Trophoblast cell (in vitro differentiated cells and primary cell): Measurements from ENCODE around the gene SFXN3.

ENCODE experiments used
- DNase-seq, 2 donors: peaks; one replicate each; pipeline ENCODE4 v3.0.0-alpha.2; 2016
- H2AFZ ChIP-seq: 2 replicates; pipeline ENCODE4 v1.6.1; 2013; ENCODE audit warnings: low read length, moderate library complexity, mild to moderate bottlenecking; ENCODE audit not compliant: insufficient read depth, poor library complexity
- H2AK5ac ChIP-seq: 2 replicates; pipeline ENCODE4 v1.6.1; 2013; ENCODE audit warnings: mild to moderate bottlenecking, low read length
- H2BK120ac ChIP-seq: 2 replicates; pipeline ENCODE4 v1.6.1; 2013; ENCODE audit warnings: low read length, mild to moderate bottlenecking, moderate library complexity; ENCODE audit not compliant: insufficient read depth, poor library complexity
- H2BK12ac ChIP-seq: 2 replicates; pipeline ENCODE4 v1.6.1; 2013; ENCODE audit warnings: mild to moderate bottlenecking, low read length, moderate library complexity
- H2BK5ac ChIP-seq: 2 replicates; pipeline ENCODE4 v1.6.1; 2013; ENCODE audit warnings: low read length, low read depth, moderate library complexity, mild to moderate bottlenecking; ENCODE audit not compliant: poor library complexity
- H3K14ac ChIP-seq: 2 replicates; pipeline ENCODE4 v1.6.1; 2013; ENCODE audit warnings: mild to moderate bottlenecking, low read length
- H3K18ac ChIP-seq: 2 replicates; pipeline ENCODE4 v1.6.1; 2013; ENCODE audit warnings: mild to moderate bottlenecking, low read length
- H3K23ac ChIP-seq: 2 replicates; pipeline ENCODE4 v1.6.1; 2013; ENCODE audit warnings: low read length
- H3K27ac ChIP-seq: 2 replicates; pipeline ENCODE4 v1.5.1; 2013; ENCODE audit warnings: low read depth, mild to moderate bottlenecking, inconsistent platforms, low read length, moderate library complexity
- H3K27me3 ChIP-seq: 2 replicates; pipeline ENCODE4 v1.6.1; 2013; ENCODE audit warnings: inconsistent platforms, mild to moderate bottlenecking, low read length, moderate library complexity; ENCODE audit not compliant: insufficient read depth
- H3K36me3 ChIP-seq, 2 experiments: 1 replicate in 1 of 2; 2 replicates in 1 of 2; pipeline ENCODE4 v1.6.1; 2013; ENCODE audit warnings: low read length in 2 of 2, mild to moderate bottlenecking in 2 of 2, moderate library complexity in 1 of 2; ENCODE audit not compliant: insufficient read depth in 2 of 2, control insufficient read depth in 1 of 2
- H3K4ac ChIP-seq: 2 replicates; pipeline ENCODE4 v1.6.1; 2013; ENCODE audit warnings: low read depth, mild to moderate bottlenecking, low read length, moderate library complexity
- H3K4me1 ChIP-seq, 2 experiments: 1 replicate in 1 of 2; 2 replicates in 1 of 2; pipeline ENCODE4 v1.6.1; 2013; ENCODE audit warnings: low read length in 2 of 2, mild to moderate bottlenecking in 2 of 2, moderate library complexity in 1 of 2; ENCODE audit not compliant: insufficient read depth in 2 of 2, control insufficient read depth in 1 of 2
- H3K4me2 ChIP-seq: 2 replicates; pipeline ENCODE4 v1.6.1; 2013; ENCODE audit warnings: inconsistent platforms, mild to moderate bottlenecking, low read length, moderate library complexity
- H3K4me3 ChIP-seq: 2 replicates; pipeline ENCODE4 v1.5.1; 2013; ENCODE audit warnings: mild to moderate bottlenecking, low read depth, low read length, inconsistent platforms
- H3K79me1 ChIP-seq: one replicate; pipeline ENCODE4 v1.6.1; 2013; ENCODE audit warnings: low read length
- H3K79me2 ChIP-seq: 2 replicates; pipeline ENCODE4 v1.6.1; 2013; ENCODE audit warnings: low read length, mild to moderate bottlenecking; ENCODE audit not compliant: control insufficient read depth, insufficient read depth, poor library complexity
- H3K9ac ChIP-seq: 2 replicates; pipeline ENCODE4 v1.6.1; 2013; ENCODE audit warnings: mild to moderate bottlenecking, low read length
- H3K9me3 ChIP-seq: 2 replicates; pipeline ENCODE4 v1.6.1; 2013; ENCODE audit warnings: low read depth, mild to moderate bottlenecking, control low read depth, inconsistent platforms, low read length; ENCODE audit not compliant: insufficient read depth
- H4K12ac ChIP-seq: 2 replicates; pipeline ENCODE4 v1.6.1; 2013; ENCODE audit warnings: low read depth, mild to moderate bottlenecking, low read length, moderate library complexity
- H4K8ac ChIP-seq: 2 replicates; pipeline ENCODE4 v1.6.1; 2013; ENCODE audit warnings: low read depth, mild to moderate bottlenecking, low read length, moderate library complexity
- H4K91ac ChIP-seq: one replicate; pipeline ENCODE4 v1.6.1; 2013; ENCODE audit warnings: low read depth, mild to moderate bottlenecking, low read length, moderate library complexity
- WGBS: extraction: QIAGEN DNeasy Blood & Tissue Kit; methylation state at CpG from one replicate; pipeline ENCODE4 v1.1.7; 2013; ENCODE audit warnings: missing lambda C conversion rate; ENCODE audit not compliant: insufficient read length, insufficient coverage; ENCODE audit errors: extremely low coverage; 5-methylcytosine and 5-hydroxymethylcytosine counted together

The SFXN3 gene

DNA sequence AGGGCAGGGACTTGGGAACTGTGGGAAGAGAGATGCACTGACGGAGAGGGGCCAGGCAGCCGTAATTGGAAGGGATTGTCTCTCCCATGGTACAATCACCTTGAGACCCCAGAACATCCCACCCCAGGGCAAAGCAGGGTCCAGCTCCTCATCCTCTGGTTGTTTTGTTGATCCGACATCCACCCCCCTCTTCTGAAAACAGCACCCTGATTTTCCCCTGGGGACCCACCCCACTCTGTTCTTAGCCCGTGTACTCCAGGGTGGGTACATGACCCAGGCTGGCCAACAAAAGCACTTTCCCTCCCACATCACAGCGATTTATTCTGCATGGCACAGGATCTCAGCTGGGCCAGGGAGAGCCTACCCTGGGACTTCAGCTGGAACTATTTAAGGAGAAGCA lies 14.2 kb upstream of the SFXN3 start:
- peaks cover 9% of the 10 kb centered on the region for H3K27me3 ChIP-seq
- no peak overlapping the region for H3K9ac ChIP-seq
- no peak for DNase-seq
- no peak overlapping the region for H3K14ac ChIP-seq
- H2AFZ ChIP-seq = no peak overlapping the region
- no peak overlapping the region for H2BK12ac ChIP-seq
- H3K4me3 ChIP-seq = no peak overlapping the region
- no peak overlapping the region for H4K12ac ChIP-seq
- no CpG with 5 or more reads among the region's 5 CpGs for WGBS
- no peaks in the 10 kb centered on the region for H3K79me2 ChIP-seq
- H4K8ac ChIP-seq = no peak overlapping the region
- H3K9me3 ChIP-seq = peaks cover 2% of the 10 kb centered on the region
- no peak overlapping the region for H3K27ac ChIP-seq
- no peak overlapping the region for H3K4ac ChIP-seq
- H3K18ac ChIP-seq = no peak overlapping the region
- H2AK5ac ChIP-seq = no peak overlapping the region
- no peaks in the 10 kb centered on the region for H3K79me1 ChIP-seq
- no peak overlapping the region for H3K4me2 ChIP-seq
- no peak overlapping the region for H3K23ac ChIP-seq
- no peak overlapping the region for H2BK5ac ChIP-seq
- H3K36me3 ChIP-seq = no peaks in the 10 kb centered on the region
- peaks cover 7 to 13% of the 10 kb centered on the region in 2 experiments for H3K4me1 ChIP-seq
- no peak overlapping the region for H4K91ac ChIP-seq
- H2BK120ac ChIP-seq = no peak overlapping the region

DNA sequence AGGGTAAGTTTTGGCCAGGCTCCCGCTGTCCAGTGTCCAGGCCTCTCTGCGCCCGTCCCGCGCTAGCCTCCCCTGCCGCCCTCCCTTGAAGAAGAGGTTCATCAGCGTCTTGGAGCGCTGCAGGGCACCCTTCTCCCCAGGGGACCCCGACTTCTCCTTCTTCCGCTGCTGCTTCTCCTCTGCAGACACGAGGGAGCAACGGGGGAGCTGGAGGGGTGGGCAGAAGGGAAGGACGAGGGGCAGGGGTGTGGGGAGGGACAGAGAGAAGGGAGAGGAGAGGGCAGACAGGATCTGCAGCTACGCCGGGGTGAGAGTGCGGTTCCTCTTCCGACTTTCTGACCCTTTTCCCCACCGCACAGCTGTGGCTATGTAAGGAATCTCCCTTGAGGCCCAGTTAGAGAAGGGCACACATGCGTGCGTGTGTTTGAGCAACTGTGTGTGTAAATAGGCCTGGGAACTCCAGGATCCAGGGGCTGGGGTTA lies 12.9 kb upstream of the SFXN3 start:
- H3K4ac ChIP-seq = no peak overlapping the region
- no peaks in the 10 kb centered on the region for H3K36me3 ChIP-seq
- no peaks in the 10 kb centered on the region for H3K79me2 ChIP-seq
- no peak overlapping the region for H2AFZ ChIP-seq
- peak overlapping the region; percentile 17 for H2AK5ac ChIP-seq
- peaks cover 7 to 13% of the 10 kb centered on the region in 2 experiments for H3K4me1 ChIP-seq
- H2BK120ac ChIP-seq = no peak overlapping the region
- H2BK12ac ChIP-seq = no peak overlapping the region
- no peak overlapping the region for H3K23ac ChIP-seq
- H4K91ac ChIP-seq = no peak overlapping the region
- no peak overlapping the region for H4K12ac ChIP-seq
- WGBS = no CpG with 5 or more reads among the region's 20 CpGs
- H3K9ac ChIP-seq = no peak overlapping the region
- no peak overlapping the region for H4K8ac ChIP-seq
- H3K27ac ChIP-seq = no peak overlapping the region
- no peak overlapping the region for H2BK5ac ChIP-seq
- peaks cover 2% of the 10 kb centered on the region for H3K9me3 ChIP-seq
- no peak overlapping the region for H3K4me3 ChIP-seq
- H3K79me1 ChIP-seq = no peaks in the 10 kb centered on the region
- peak overlapping the region; percentile 43 for H3K4me2 ChIP-seq
- H3K27me3 ChIP-seq = peaks cover 9% of the 10 kb centered on the region
- no peak overlapping the region for H3K18ac ChIP-seq
- DNase-seq = peak in 1 of 2 donors; percentile 32
- H3K14ac ChIP-seq = no peak overlapping the region

DNA sequence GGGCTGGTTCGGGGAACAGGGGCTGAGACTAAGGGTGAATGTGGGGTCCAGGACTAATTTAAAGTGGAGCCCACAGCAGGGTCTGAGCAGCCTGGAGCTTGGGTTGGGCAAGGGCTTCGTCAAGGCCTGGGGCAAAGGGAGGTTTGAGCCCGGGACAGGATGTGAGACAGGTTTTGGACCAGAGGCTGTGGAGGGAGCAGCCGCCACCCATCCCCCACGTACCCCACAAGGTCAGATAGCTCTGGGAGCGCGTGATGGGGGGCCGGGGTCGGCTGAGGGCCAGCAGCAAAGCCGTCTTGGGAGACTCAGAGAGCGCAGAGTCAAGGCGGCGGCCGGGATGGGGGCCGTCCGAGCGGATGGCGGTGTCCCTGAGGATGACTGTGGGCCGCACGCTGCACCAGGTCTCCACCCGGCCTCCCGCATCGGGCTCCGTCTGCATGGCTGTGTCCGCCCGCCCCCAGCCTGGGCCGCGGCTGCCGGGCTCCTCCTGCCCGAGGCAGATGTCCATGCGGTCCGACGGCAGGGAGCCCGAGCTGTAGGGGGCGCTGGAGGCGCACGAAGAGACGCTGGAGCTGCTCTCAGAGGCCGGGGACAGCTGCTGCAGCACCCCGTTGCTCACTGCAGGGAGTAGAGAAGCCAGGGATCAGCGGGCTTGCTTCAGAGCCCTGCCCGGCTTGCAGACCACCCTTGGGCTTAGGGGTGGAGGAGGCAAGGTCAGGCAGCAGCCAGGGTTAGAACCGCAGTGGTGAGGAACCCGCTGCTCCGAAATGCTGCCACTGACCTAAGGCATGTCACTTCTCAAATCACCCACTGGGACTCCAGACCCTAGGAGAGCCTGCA lies 12.2 kb upstream of the SFXN3 start:
- Histone ChIP-seq H3K36me3 (no peaks in the 10 kb centered on the region), H3K79me2 (no peaks in the 10 kb centered on the region), H4K91ac (no peak overlapping the region), H3K4me1 (peaks cover 7 to 13% of the 10 kb centered on the region in 2 experiments), H4K12ac (peak overlapping the region; percentile 49), H3K9ac (no peak overlapping the region), H2BK5ac (no peak overlapping the region), H2BK12ac (no peak overlapping the region), H3K18ac (no peak overlapping the region), H2BK120ac (no peak overlapping the region), H3K27ac (no peak overlapping the region), H3K4me3 (no peak overlapping the region), H3K23ac (no peak overlapping the region), H3K4ac (no peak overlapping the region), H2AFZ (no peak overlapping the region), H3K4me2 (peak overlapping the region; percentile 43), H3K9me3 (peaks cover 2% of the 10 kb centered on the region), H3K79me1 (no peaks in the 10 kb centered on the region), H4K8ac (peak overlapping the region; percentile 23), H2AK5ac (no peak overlapping the region), H3K27me3 (peaks cover 9% of the 10 kb centered on the region), H3K14ac (no peak overlapping the region)
- no CpG with 5 or more reads among the region's 45 CpGs for WGBS
- peak; percentile 91 to 93 for DNase-seq

DNA sequence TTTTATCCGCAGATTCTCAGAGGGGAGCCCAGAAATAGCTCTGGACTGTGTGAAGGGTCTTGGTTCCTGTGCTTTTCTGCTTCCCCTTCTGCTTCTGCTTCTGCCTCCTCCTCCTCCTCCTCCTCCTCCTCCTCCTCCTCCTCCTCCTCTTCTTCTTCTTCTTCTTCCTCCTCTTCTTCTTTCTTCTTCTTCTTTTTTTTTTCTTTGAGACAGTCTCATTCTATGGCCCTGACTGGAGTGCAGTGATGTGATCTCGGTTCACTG lies 11.7 kb upstream of the SFXN3 start:
- H2BK120ac ChIP-seq = no peak overlapping the region
- no peak overlapping the region for H3K23ac ChIP-seq
- no peaks in the 10 kb centered on the region for H3K79me2 ChIP-seq
- H3K9me3 ChIP-seq = peaks cover 2% of the 10 kb centered on the region
- no peak overlapping the region for H2BK12ac ChIP-seq
- H3K4me1 ChIP-seq = peaks cover 7 to 13% of the 10 kb centered on the region in 2 experiments
- H3K27me3 ChIP-seq = peaks cover 9% of the 10 kb centered on the region
- H3K4me3 ChIP-seq = no peak overlapping the region
- WGBS = no CpG with 5 or more reads among the region's 2 CpGs
- no peak overlapping the region for H2AFZ ChIP-seq
- H4K12ac ChIP-seq = no peak overlapping the region
- no peak overlapping the region for H4K8ac ChIP-seq
- no peak overlapping the region for H3K4ac ChIP-seq
- H3K4me2 ChIP-seq = no peak overlapping the region
- no peak overlapping the region for H3K18ac ChIP-seq
- no peak overlapping the region for H4K91ac ChIP-seq
- no peak overlapping the region for H3K14ac ChIP-seq
- no peak for DNase-seq
- H2AK5ac ChIP-seq = no peak overlapping the region
- no peaks in the 10 kb centered on the region for H3K79me1 ChIP-seq
- no peak overlapping the region for H2BK5ac ChIP-seq
- H3K9ac ChIP-seq = no peak overlapping the region
- H3K36me3 ChIP-seq = no peaks in the 10 kb centered on the region
- no peak overlapping the region for H3K27ac ChIP-seq
